CD4-positive, CD25-positive, alpha-beta regulatory T cell (primary cell): ENCODE data around the gene NVL. TPM values are rescaled to one million over a fixed set of nuclear protein-coding genes. Genes with fewer than 3 reads are reported as not detected.
"Not testable (repeated sequence)": the region's sequence is repeated elsewhere in the genome, so short reads cannot be mapped to it uniquely, and the experiment has no call there.

Experiments
- ATAC-seq, 2 donors: fragments of 150-1000 bp; cut with Tn5 transposase; one replicate each; pipeline ENCODE4 v1.10.0; 2021; ENCODE audit warnings: low read depth in 2 of 2, moderate number of reproducible peaks in 2 of 2, moderate library complexity in 1 of 2
- DNase-seq, 3 donors: peaks; one replicate each; pipeline versions ENCODE4 v3.0.0 to v3.0.0-alpha.2; 2012 to 2022; ENCODE audit warnings: mixed read lengths in 1 of 3
- H3K27ac ChIP-seq: one replicate; pipeline ENCODE4 v1.7.0; 2013; ENCODE audit warnings: mild to moderate bottlenecking, low read length; ENCODE audit not compliant: insufficient read depth, poor library complexity, severe bottlenecking
- H3K27me3 ChIP-seq: one replicate; pipeline ENCODE4 v1.7.0; 2013; ENCODE audit warnings: low read length; ENCODE audit not compliant: control insufficient read depth, insufficient read depth
- H3K36me3 ChIP-seq: one replicate; pipeline ENCODE4 v1.7.0; 2013; ENCODE audit warnings: mild to moderate bottlenecking, low read length, moderate library complexity; ENCODE audit not compliant: control insufficient read depth, insufficient read depth
- H3K4me1 ChIP-seq: 2 replicates; pipeline ENCODE4 v1.7.0; 2013; ENCODE audit warnings: mild to moderate bottlenecking, low read length; ENCODE audit not compliant: insufficient read depth, control insufficient read depth, poor library complexity, severe bottlenecking
- H3K4me3 ChIP-seq: one replicate; pipeline ENCODE4 v1.7.0; 2013; ENCODE audit warnings: low read depth, mild to moderate bottlenecking, low read length, moderate library complexity
- H3K9me3 ChIP-seq, 2 experiments: 1 replicate in 1 of 2; 2 replicates in 1 of 2; pipeline ENCODE4 v1.7.0; 2013; ENCODE audit warnings: low read length in 2 of 2, mild to moderate bottlenecking in 1 of 2, moderate library complexity in 1 of 2; ENCODE audit not compliant: control insufficient read depth in 2 of 2
- H3K27ac Mint-ChIP-seq, 3 donors: one replicate each; pipeline ENCODE4 v1.8.0; 2020 to 2022; ENCODE audit warnings: mild to moderate bottlenecking in 3 of 3, mixed read lengths in 3 of 3, moderate library complexity in 2 of 3
- H3K27me3 Mint-ChIP-seq: one replicate; pipeline ENCODE4 v1.8.0; 2022; ENCODE audit warnings: mild to moderate bottlenecking, mixed read lengths
- H3K36me3 Mint-ChIP-seq: one replicate; pipeline ENCODE4 v1.8.0; 2020; ENCODE audit warnings: mixed read lengths
- H3K4me1 Mint-ChIP-seq, 4 donors: one replicate each; pipeline ENCODE4 v1.8.0; 2020 to 2022; ENCODE audit warnings: mixed read lengths in 4 of 4, mild to moderate bottlenecking in 1 of 4
- H3K4me3 Mint-ChIP-seq, 4 donors: one replicate each; pipeline ENCODE4 v1.8.0; 2020 to 2022; ENCODE audit warnings: mild to moderate bottlenecking in 4 of 4, mixed read lengths in 4 of 4, moderate library complexity in 3 of 4
- H3K9me3 Mint-ChIP-seq, 7 donors: one replicate each; pipeline ENCODE4 v1.8.0; 2020 to 2022; ENCODE audit warnings: mixed read lengths in 7 of 7, mild to moderate bottlenecking in 3 of 7, moderate library complexity in 2 of 7
- polyA plus RNA-seq, 4 donors: library from polyadenylated mRNA; unstranded; fragments of 300-500 nt; fragmentation: Illumina TruSeq; gene quantifications; one replicate each; pipeline ENCODE4 v1.2.3, GENCODE V29; 2021
- total RNA-seq: library from RNA; stranded (reverse); gene quantifications from one replicate; pipeline ENCODE4 v1.2.3, GENCODE V29; 2022

NVL gene
- total and polyA plus RNA-seq, 5 donors from 2014 or later = 9.0 to 40.2 (median 15.9) TPM

DNA sequence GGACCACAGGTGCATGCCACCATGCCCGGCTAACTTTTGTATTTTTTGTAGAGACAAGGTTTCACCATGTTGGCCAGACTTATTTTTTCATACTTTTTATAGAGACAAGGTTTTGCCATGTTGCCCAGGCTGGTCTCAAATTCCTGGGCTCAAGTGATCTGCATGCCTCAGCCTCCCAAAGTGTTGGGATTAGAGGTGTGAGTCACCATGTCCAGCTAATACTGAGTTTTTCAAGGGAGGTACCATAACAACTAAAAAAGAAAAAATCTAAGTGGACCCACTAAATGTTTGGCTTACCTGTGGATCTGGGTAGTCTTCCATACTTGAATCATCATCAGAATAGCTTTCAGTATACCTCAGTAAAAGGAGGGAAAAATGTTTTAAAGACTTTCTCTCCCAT, 18.5 kb downstream of the NVL start:
- H3K4me3 Mint-ChIP-seq, DNase-seq, H3K9me3 ChIP-seq, H3K4me1 Mint-ChIP-seq, H3K27ac Mint-ChIP-seq, H3K27ac ChIP-seq, H3K27me3 Mint-ChIP-seq, ATAC-seq, H3K4me1 ChIP-seq, H3K27me3 ChIP-seq, H3K9me3 Mint-ChIP-seq, H3K4me3 ChIP-seq: not testable (repeated sequence)
- H3K36me3 ChIP-seq = peaks cover 63% of the 10 kb centered on the region
- peaks cover 43% of the 10 kb centered on the region for H3K36me3 Mint-ChIP-seq

GRCh38 chr1:224308064-224308463, 21.9 kb downstream of the NVL start:
- Mint-ChIP-seq H3K4me1 (peaks cover 0 to 5% (median under 1%) of the 10 kb centered on the region in 4 donors), H3K27me3 (no peaks in the 10 kb centered on the region), H3K4me3 (no peak overlapping the region), H3K9me3 (no peaks in the 10 kb centered on the region), H3K27ac (no peak overlapping the region), H3K36me3 (peaks cover 47% of the 10 kb centered on the region)
- DNase-seq (no peak), ATAC-seq (no peak)
- H3K9me3 ChIP-seq = no peaks in the 10 kb centered on the region
- H3K4me3 ChIP-seq = no peak overlapping the region
- no peak overlapping the region for H3K27ac ChIP-seq
- no peaks in the 10 kb centered on the region for H3K27me3 ChIP-seq
- no peaks in the 10 kb centered on the region for H3K4me1 ChIP-seq
- H3K36me3 ChIP-seq = peaks cover 65% of the 10 kb centered on the region

DNA sequence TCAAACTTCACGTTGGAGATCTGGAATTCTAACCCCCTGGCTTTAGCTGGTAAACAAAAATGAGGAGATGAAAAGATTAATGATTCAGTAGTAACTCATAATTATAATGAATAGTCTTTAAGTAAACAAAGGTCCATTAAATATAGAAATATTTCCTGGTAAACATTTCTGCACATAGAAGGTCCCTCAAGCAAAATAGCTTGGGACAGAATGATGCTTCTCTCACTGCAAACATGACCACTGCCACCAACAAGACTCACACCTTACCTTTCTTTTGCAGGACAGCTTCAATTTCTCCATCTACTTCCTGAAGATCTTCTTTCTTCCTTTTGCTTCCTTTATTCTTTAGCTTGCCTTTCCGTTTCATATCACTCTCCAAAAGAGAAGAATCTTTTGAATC, 25.2 kb downstream of the NVL start:
- Mint-ChIP-seq H3K36me3 (peaks cover 49% of the 10 kb centered on the region), H3K27ac (peak overlapping the region in 2 of 3 donors; percentile 24 to 40), H3K4me1 (peaks cover 0 to 5% (median 0%) of the 10 kb centered on the region in 4 donors), H3K9me3 (no peaks in the 10 kb centered on the region), H3K27me3 (no peaks in the 10 kb centered on the region), H3K4me3 (no peak overlapping the region)
- Histone ChIP-seq H3K36me3 (peaks cover 77% of the 10 kb centered on the region), H3K4me3 (no peak overlapping the region), H3K9me3 (no peaks in the 10 kb centered on the region), H3K27ac (no peak overlapping the region), H3K4me1 (no peaks in the 10 kb centered on the region), H3K27me3 (no peaks in the 10 kb centered on the region)
- DNase-seq = no peak
- ATAC-seq = no peak

- Histone ChIP-seq H3K4me1 (no peaks in the 10 kb centered on the region), H3K36me3 (peaks cover 89% of the 10 kb centered on the region), H3K27ac (no peak overlapping the region), H3K4me3 (no peak overlapping the region), H3K9me3 (no peaks in the 10 kb centered on the region), H3K27me3 (no peaks in the 10 kb centered on the region)
- Mint-ChIP-seq H3K9me3 (peaks cover 0 to 1% (median 0%) of the 10 kb centered on the region in 7 donors), H3K27me3 (no peaks in the 10 kb centered on the region), H3K27ac (no peak overlapping the region), H3K36me3 (peaks cover 61% of the 10 kb centered on the region), H3K4me1 (peaks cover 0 to 5% (median 1%) of the 10 kb centered on the region in 4 donors), H3K4me3 (no peak overlapping the region)
- DNase-seq (no peak), ATAC-seq (no peak)
Observed at GRCh38 chr1:224302947-224303346, 27.0 kb downstream of the NVL start.

- DNase-seq (no peak), ATAC-seq (no peak)
- Histone ChIP-seq H3K4me3 (no peak overlapping the region), H3K27me3 (no peaks in the 10 kb centered on the region), H3K4me1 (no peaks in the 10 kb centered on the region), H3K9me3 (no peaks in the 10 kb centered on the region), H3K36me3 (peaks cover 89% of the 10 kb centered on the region), H3K27ac (no peak overlapping the region)
- Mint-ChIP-seq H3K9me3 (peaks cover 0 to 1% (median 0%) of the 10 kb centered on the region in 7 donors), H3K36me3 (peaks cover 55% of the 10 kb centered on the region), H3K27me3 (no peaks in the 10 kb centered on the region), H3K4me1 (peaks cover 0 to 5% (median 1%) of the 10 kb centered on the region in 4 donors), H3K27ac (no peak overlapping the region), H3K4me3 (no peak overlapping the region)
Observed at GRCh38 chr1:224301391-224301790, 28.6 kb downstream of the NVL start.

DNA sequence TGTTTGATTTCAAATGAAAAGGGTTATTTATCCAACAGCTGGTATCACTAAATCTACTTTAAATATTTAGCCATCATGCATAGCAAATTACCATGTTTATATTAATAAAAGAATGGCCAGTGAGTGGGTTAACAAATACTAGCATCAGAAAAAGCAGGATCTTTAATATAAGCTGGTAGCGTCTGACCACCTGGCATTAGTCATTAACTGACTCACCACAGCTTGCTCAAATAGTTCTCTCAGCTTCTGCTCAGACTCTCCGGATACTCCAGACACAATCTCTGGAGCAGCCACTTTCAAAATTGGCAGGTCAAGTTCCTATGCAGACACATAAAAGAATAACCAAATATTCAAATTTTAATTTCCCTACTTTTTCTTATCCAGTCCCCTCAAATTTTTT, 29.6 kb downstream of the NVL start:
- Histone ChIP-seq H3K9me3 (no peaks in the 10 kb centered on the region), H3K4me3 (no peak overlapping the region), H3K27ac (no peak overlapping the region), H3K4me1 (no peaks in the 10 kb centered on the region), H3K36me3 (peaks cover 91% of the 10 kb centered on the region), H3K27me3 (no peaks in the 10 kb centered on the region)
- peaks cover 0 to 5% (median 1%) of the 10 kb centered on the region in 4 donors for H3K4me1 Mint-ChIP-seq
- no peaks in the 10 kb centered on the region for H3K27me3 Mint-ChIP-seq
- H3K4me3 Mint-ChIP-seq = no peak overlapping the region
- no peak overlapping the region for H3K27ac Mint-ChIP-seq
- DNase-seq = no peak
- peaks cover 48% of the 10 kb centered on the region for H3K36me3 Mint-ChIP-seq
- peaks cover 0 to 1% (median 0%) of the 10 kb centered on the region in 7 donors for H3K9me3 Mint-ChIP-seq
- ATAC-seq = no peak

DNA sequence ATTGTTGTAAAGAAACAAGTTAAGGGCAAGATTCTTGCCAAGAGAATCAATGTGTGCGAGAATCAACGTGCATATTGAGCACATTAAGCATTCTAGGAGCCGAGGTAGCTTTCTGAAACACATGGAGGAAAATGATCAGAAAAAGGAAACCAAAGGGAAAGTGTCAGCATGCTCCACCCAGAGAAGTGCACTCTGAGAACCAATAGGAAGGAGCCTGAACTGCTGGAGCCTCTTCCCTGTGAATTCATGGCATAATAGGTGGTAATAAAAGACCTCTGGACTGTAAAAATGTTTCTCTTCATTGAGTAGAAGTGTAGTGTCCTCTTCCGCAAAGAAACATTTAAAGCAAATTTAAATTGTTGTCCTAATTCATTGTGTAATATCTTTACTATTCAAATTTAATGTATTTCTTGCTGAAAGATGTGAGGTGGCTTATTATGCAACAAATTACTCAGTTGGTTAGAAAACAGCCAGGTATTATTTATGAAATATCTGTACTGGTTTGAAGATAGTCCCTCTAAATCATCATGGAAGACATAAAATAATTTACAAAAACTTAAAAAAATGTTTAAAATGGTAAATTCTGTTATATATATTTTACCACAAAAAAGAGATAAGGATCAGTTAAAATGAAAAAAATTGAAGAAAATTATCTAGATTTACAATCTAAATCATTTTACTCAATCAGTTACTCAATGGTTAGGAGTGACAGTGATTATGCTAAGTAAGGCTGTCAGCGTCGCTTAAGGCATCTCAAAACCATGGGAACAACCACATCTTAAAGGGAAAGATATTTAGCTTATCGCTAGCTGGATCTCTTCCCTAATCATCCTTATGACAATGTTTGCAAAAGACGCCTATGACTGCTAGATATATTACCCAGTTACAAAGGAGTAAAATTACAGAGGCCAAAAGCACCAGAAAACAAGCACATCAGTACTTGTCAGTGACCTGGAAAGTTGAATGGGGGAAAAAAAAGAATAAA, 31.3 kb downstream of the NVL start:
- Histone ChIP-seq H3K36me3 (peaks cover 90% of the 10 kb centered on the region), H3K27me3 (no peaks in the 10 kb centered on the region), H3K4me3 (no peak overlapping the region), H3K4me1 (no peaks in the 10 kb centered on the region), H3K9me3 (no peaks in the 10 kb centered on the region), H3K27ac (no peak overlapping the region)
- peaks cover 0 to 1% (median 0%) of the 10 kb centered on the region in 7 donors for H3K9me3 Mint-ChIP-seq
- H3K27ac Mint-ChIP-seq = no peak overlapping the region
- no peak for ATAC-seq
- peaks cover 0 to 9% (median 1%) of the 10 kb centered on the region in 4 donors for H3K4me1 Mint-ChIP-seq
- no peak for DNase-seq
- H3K27me3 Mint-ChIP-seq = no peaks in the 10 kb centered on the region
- H3K4me3 Mint-ChIP-seq = no peak overlapping the region
- peaks cover 51% of the 10 kb centered on the region for H3K36me3 Mint-ChIP-seq
